HG03280 (cell line): ENCODE results near the gene GPBP1L1.
A peak's percentile ranks its signal among the peaks of the same experiment; 100 is the strongest.
"Not testable (repeated sequence)": the region's sequence is repeated elsewhere in the genome, so short reads cannot be mapped to it uniquely, and the experiment has no call there.

ENCODE experiments used
- ATAC-seq: cut with Tn5 transposase; IDR thresholded peaks from one replicate; pipeline ENCODE4 v1.9.1; 2021; ENCODE audit warnings: mild to moderate bottlenecking, moderate library complexity; ENCODE audit not compliant: unreplicated experiment

GPBP1L1 gene, protein sequence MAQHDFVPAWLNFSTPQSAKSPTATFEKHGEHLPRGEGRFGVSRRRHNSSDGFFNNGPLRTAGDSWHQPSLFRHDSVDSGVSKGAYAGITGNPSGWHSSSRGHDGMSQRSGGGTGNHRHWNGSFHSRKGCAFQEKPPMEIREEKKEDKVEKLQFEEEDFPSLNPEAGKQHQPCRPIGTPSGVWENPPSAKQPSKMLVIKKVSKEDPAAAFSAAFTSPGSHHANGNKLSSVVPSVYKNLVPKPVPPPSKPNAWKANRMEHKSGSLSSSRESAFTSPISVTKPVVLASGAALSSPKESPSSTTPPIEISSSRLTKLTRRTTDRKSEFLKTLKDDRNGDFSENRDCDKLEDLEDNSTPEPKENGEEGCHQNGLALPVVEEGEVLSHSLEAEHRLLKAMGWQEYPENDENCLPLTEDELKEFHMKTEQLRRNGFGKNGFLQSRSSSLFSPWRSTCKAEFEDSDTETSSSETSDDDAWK

DNA sequence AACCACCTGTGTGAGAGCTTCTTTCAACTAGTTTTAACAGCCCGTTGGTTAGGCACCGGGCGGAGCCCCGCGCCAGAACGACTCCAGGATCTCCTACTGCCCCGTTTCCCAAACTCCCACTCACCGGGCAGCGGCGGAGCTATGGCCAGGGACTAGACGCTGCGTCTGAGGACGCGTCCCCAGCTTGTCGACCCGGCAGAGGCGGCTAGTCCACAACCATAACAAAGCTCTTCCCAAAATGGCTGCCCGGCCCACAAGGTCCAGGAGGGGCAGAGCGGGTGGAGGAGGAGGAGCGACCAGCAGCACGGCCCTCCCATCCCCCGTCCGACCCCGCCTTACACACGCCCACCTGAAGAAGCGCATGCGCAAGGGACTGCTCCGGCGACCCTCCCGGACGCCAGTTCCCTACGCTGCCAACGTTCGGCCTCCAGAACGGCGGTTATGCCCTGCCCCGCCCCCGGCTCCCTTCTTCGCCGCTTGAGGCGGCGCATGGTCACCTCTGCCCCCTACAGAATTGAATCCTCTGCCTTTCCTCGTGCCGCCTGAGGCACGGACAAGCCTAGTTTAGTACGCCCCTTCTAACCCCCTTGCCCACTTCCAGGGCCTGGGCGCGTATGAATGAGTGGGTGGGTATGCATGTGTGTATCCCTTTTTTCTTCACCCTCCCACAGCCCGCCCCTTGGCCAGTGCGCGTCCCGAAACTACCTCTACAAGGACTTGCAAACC, at the start of gene GPBP1L1:
GPBP1L1 (minus strand) TSS at position 246 of the 726 bp plus-strand sequence. CDS start 27,446 bp downstream, outside the sequence.
- ATAC-seq = peak; percentile 54

DNA sequence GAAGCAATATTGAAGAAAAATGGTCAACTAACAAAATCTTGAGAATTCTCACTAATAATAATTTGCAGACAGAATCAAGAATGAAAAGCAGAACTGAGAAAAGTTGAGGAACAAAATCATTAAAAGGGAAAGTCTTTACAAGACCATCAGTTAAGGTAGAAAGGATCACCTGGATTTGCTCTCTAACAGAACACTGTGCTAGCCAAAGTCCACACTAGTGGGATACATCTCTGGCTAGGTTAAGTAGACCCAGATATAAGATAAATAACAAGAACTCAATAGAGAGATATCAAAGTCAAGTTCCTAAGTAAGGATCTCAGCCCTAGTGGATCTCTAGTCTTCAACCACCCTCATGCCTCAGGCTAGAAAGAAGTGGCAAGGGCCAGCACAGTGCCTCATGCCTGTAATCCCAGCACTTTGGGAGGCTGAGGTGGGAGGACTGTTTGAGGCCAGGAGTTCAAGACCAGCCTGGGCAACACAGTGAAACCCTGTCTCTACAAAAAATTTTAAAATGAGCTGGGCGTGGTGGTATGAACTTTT, 44.5 kb upstream of the GPBP1L1 start:
- no peak for ATAC-seq

DNA sequence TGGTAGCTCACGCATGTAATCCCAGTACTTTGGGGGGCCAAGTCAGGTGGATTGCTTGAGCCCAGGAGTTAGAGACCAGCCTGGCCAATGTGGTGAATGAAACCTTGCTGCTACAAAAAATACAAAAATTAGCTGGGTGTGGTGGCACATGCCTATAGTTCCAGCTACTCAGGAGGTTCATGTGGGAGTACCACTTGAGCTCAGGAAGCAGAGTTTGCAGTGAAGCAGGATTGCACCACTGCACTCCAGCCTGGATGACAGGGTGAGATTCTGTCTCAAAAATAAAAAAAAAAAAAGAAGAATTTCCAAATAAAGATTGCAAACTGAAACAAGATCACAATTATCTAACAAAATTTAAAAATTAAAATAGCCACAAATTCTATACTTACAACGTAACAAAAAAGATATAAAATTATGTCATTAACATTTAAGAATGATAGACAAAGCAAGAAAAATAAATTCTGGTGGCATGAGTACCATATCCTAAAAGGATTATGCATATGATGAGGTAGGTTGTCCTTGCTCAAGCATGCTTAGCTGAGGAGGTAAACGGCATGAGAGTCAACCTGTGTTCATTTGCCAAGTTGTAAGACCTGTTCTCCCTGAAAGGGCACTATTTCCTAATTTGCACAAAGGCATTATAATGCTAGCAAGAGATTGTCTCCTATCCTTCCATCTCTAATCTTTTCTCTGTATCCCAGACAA, 43.9 kb upstream of the GPBP1L1 start:
- no peak for ATAC-seq

DNA sequence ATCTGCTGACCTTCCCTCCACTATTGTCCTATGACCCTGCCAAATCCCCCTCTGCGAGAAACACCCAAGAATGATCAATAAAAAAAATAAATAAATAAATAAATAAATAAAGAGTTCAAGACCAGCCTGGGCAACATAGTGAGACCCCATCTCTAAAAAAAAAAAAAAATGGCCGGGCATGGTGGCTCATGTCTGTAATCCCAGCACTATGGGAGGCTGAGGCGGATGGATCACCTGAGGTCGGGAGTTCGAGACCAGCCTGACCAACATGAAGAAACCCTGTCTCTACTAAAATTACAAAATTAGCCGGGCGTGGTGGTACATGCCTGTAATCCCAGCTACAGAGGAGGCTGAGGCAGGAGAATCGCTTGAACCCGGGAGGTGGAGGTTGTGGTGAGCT, 39.7 kb upstream of the GPBP1L1 start:
- ATAC-seq = not testable (repeated sequence)

DNA sequence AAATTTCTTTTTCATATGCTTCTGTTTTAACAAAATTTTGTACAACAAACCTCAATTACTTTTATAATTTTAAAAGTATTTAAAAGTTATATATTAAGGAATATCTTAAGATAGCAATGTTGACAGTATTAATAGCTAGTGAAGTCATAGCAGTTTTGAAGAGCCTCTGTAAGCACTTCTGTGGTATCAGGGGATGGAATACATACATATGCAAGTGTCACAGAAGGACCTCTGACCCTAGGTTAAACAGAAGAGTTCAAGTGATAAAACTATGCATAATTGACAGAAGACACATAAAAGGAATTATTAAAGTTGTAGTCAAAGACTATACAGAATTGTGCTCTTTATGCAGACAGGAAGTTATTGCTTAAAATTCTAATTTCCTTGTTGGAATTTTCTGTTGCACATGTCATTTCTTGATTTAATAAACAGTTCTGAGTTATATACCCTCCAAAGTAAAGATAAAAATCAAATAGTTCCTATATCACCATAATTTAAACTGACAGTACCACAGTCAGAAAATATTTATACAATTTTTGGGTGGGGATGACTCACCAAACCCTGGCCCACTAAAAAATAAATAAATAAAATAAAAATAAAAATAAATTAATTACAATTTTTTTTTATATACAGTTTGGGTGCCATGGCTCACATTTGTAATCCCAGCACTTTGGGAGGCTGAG, 37.1 kb upstream of the GPBP1L1 start:
- ATAC-seq = no peak

DNA sequence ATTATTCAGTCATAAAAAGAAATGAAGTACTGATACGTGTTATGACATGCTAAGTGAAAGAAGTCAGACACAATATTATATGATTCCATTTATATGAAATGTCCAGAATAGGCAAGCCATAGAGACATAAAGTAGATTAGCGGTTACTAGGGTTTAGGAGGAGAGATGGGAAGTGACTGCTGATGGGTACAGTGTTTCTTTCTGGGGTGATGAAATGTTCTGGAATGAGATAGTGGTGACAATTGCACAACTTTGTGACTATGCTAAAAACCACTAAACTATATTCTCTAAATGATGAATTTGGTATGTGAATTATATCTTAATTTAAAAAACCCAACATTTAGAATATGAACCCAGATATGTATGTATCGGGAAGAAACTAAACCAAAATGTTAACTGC, 36.5 kb upstream of the GPBP1L1 start:
- ATAC-seq = no peak

DNA sequence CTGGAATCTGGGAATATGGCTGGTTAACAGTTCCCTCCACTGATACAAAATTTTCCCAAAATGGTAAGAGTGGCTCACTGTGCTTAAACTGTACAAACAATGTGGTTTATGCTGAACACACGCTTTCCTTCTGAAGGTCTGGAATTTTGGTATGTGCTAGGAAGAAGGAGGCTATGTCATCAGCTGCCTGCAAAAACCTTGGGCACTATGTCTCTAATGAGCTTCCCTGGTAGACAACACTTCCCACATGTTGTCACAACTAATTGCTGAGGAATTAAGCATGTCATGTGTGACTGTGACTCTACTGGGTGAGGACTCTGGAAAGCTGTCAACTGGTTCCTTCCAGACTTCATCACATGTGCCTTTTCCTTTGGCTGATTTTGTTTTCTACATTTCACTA, 34.9 kb upstream of the GPBP1L1 start:
- no peak for ATAC-seq

DNA sequence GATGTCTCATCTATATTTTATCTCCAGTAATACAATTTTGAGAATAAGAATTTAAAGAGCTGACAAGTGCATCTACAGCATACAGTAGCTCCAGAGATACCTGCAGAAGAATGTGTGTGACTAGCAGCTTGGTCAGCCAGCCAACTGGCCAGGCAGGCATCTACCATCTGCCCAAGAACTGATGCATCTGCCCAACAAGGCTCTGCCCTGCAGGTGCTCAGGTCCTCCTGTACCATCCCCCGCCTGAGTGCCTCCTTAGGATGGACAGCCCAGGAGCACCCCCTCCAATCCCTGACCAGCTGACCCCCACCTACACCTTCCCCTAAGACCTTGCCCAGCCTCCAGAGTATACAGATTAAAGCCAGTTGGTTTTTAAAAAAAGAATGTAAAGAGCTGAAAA, 32.0 kb upstream of the GPBP1L1 start:
- no peak for ATAC-seq

DNA sequence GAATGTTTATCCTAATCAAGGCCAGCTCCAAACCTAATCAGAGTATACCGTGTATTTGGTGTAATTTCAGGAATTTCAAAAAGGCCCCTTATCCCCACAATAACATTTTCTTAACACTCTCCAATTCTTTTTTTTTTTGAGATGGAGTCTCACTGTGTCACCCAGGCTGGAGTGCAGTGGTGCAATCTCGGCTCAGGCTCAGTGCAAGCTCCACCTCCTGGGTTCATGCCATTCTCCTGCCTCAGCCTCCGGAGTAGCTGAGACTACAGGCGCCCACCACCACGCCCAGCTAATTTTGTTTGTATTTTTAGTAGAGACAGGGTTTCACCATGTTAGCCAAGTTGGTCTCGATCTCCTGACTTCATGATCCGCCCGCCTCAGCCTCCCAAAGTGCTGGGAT, 31.1 kb upstream of the GPBP1L1 start:
- not testable (repeated sequence) for ATAC-seq

DNA sequence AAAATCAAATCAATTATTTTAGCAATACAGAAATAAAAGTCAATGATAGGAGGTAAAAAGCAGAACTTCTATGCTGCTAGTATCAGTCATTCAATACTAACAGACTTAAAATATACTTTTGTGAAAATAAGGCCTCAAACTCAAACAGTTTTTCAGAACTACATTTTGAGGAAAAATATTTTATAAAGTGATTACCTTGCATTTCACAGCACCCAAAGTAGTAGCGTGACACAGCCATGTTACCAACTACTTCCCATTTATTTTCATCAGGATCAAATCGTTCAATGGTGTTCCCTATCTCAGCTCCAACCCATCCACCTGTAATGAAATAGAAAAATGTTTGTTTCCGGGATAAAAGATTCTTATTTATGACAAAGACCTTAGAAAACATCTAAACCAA, 30.4 kb upstream of the GPBP1L1 start:
- ATAC-seq = no peak

DNA sequence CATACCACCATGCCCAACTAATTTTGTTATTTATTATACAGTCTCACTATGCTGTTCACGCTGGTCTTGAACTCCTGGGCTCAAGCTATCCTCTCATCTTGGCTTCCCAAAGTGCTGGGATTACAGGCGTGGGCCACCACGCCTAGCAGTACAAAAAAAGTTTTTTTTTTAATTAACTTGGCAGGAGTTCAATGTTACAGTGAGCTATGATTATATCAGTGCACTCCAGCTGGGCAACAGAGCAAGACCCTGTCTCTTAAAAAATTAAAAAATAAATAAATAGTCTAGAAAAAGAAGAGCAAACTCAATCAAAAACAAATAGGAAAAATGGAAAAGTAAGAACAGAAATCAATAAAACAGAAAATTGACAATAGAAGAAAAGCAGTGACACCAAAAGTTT, 27.4 kb upstream of the GPBP1L1 start:
- ATAC-seq = no peak

DNA sequence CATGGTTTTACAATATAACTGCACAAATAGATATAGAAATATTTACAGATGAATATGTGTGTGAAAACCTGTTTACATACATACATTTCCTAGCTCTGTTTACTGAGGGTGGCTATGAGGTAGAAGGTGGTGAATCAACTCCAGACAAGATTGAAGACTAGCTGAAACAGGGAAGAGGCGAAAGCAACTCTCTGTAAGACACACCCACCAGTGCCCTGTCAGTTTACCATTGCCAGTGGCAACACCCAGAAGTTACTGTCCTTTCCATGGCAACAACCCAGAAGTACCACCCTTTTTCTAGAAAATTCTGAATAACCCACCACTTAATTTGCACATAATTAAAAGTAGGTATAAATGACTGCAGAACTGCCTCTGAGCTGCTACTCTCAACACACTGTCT, 18.3 kb upstream of the GPBP1L1 start:
- ATAC-seq = no peak

DNA sequence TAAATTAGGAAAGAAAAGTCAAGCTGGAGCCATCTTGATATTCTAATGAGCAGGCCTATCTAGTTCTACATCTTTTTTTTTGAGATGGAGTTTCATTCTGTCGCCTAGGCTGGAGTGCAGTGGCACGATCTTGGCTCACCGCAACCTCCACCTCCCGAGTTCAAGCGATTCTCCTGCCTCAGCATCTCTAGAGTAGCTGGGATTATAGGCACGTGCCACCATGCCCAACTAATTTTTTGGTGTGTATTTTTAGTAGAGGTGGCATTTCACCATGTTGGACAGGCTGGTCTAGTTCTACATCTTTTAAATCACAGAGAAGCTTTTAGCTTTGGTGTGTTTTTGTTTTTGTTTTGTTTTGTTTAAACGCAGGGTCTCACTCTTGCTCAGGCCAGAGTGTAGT, 8.5 kb upstream of the GPBP1L1 start:
- ATAC-seq = no peak

DNA sequence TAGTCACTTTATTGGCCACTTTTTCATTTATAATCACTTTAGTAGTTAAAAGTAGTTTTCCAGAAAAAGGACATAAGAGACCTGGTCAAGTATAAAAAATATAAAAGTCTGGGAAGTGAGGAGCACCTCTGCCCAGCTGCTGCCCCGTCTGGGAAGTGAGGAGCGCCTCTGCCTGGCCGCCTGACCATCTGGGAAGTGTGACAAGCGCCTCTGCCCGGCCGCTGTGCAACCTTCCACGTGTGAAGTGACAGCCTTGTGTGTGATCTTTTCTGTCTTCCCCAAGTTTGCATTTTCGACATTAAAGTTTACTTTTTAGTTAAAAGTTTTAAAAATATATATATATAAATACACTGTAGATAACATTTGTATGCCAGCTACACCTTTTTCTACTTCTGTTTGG, 7.5 kb upstream of the GPBP1L1 start:
- ATAC-seq = not testable (repeated sequence)

DNA sequence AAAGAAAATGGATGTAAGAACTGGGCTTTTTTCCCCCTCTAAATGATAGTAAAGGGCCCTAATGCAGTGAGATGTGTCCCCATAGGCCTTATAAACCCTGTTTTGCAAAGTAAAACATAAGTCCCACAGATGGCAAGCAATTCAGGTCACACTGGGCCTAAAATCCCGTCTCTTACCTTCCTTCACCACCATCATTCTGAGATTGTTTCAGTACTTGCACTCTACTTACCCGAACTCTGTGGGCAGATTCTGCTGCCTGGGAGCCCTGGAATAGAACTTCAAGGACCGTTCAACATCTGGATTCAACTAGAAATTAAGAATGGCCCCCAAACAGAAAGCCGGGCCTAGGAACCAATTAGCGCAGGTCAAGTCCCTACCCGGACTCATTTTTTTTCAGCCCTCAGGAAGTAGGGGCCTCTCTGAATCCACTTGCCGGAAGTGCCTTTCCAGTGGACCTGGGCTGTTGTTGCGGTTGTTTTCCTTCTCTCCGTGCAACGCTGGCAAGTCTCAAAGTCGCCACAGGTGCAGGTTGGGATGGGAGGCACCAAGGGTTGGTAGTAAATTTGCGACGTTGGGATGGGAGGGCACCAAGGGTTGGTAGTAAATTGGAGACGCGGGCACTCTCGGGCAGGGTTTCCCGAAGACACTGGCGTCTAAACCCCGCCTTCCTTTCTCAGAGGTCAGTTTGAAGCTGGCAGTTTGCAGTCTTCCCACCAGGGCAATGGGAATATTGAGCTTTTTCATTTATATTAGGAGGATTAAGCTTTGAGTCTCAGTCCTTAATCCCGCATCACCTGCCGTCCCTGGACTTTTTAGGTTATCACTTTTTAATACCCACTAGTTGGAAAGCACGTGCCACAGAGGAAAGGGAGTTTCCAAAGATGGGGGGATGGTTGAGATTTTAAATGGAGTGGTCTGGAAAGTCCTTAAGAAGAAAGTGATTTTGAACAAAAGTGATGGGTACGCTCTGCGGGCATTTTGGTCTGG, 1.7 kb upstream of the GPBP1L1 start, which contains the start of gene TMEM69:
TMEM69 (plus strand) TSS at position 428 of the 987 bp plus-strand sequence. CDS start 2,888 bp downstream, outside the sequence.
- ATAC-seq = peak; percentile 27

DNA sequence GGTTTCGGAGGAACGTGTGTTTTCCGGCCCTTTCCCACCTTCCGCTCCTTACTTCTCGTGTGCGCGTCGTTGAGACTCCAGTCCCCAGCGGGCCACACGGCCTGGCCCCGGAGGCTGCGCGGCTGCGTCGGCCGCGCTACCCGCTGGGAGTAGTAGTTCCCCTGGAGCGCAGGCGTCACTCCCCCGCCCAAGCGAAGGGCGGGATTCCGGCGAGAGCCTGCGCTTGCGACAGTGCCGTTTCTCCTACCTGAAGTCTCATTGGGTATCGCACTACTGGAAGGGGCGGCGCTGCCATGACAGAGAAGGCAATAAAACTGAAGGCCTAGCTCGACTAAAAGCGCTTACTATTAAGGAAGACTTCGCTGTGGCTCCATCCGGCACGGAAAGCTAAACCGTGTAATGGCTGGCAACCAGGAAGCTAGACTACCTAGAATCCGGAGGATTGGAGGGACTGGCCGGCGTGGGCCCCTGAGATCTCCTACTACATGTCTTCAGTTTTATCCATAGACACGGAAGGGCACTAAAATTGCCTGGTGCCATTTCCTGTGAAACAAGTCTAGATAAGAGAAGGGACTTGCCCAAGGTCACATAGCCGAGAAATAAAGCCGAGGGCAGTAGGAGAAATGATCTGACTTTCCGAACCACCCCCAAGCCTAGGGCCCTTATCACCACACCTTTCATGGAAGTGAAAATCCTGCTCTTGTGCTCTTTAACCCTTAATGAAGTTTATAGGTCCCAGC, 851 bp upstream of the GPBP1L1 start:
- ATAC-seq = peak; percentile 82

DNA sequence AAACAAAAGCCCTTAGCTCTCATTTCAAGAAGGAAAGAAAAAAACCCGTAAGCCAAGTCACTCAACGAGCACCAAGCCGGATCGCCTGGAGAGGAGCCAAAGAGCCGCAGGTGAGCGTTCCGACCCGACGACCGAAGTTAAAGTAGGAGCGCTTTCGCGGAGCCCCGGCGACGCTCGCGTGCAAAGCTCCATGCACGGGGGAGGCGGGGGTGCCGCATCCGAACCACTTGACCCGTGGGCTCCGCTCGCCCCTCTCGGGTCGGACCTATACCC, 382 bp downstream of the GPBP1L1 start:
- peak; percentile 3 for ATAC-seq

DNA sequence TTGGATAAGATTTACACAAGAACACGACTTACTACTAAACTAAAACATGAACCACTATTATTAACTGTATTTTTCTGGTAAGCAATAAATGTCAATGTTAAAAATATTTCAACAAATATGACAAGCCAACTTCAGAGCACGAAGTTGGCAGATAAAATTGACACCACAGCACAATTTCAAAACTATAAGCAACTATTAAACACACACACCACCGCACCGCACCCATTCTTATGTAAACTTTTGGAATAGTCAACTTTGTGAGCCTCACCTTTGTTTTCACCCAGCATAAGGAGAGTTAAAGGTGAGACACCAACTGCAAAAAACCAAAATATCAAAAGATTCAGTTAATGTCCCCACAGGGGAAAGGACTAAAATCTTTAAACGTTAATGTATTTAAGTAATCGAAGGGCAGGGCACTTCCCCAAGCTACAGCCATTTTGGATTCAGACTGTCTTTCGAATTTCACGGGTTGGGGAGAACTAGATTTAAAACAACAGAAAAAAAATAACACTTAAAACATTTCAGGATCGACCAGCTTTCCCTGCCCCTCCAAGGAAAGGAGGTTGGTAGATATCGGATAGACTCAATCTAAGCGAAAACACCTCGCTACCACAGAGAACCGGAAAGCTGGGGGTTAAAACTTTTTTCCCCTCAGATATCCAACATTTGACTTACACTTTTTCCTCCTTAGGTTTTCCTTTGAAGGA, 872 bp downstream of the GPBP1L1 start:
- ATAC-seq = no peak
